GM21528 (cell line): Measurements from ENCODE around the gene PLAGL2.
"Not testable (repeated sequence)": the region's sequence is repeated elsewhere in the genome, so short reads cannot be mapped to it uniquely, and the experiment has no call there.

Experiments
- ATAC-seq: cut with Tn5 transposase; IDR thresholded peaks from one replicate; pipeline ENCODE4 v1.9.1; 2021; ENCODE audit warnings: mild to moderate bottlenecking, moderate library complexity; ENCODE audit not compliant: unreplicated experiment, low FRiP score

Gene PLAGL2

DNA sequence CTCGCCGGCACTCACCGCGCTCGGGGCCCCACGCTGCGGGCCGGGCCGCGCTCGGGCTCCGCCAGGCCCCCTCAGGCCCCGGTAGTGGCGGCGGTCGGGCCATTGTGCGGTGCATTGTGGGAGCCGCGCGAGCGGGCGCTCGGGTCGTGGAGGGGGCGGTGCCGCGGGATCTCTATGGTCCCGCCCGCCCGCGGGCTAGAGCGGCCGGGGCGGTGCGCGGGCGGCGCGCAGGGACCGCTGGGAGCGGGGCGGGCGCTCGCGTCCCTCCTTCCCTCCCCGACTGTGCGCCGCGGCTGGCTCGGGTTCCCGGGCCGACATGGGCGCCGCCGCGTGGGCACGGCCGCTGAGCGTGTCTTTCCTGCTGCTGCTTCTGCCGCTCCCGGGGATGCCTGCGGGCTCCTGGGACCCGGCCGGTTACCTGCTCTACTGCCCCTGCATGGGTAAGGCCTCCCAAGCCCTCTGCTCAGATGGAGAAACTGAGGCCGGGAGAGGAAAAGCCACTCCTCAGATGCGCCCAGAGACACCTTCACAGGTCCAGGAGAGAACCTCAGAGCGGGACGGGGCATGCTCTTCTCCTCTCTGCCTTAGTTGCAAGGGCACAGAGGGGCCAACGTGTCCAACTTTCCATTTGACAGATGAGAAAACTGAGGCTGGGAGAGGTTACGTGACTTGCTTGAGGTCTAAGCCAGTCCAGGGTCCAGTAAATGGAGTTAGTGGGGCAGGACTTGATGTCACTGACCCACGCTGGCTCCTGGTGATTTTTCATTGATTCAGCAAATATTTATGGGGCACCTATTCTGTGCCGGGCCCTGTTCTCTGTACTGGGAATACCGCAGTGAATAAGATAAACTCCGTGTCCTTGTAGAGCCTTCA lies at the start of gene PLAGL2, which contains the start of gene POFUT1:
Gene PLAGL2 (minus strand): TSS at position 118 of the 873 bp plus-strand sequence. CDS start 5,565 bp downstream, outside the sequence.
Gene POFUT1 (plus strand): TSS at position 255 of the 873 bp plus-strand sequence. CDS start 62 bp downstream, at position 317.
- peak; percentile 87 for ATAC-seq

GRCh38 chr20:32252189-32252588 lies 44.6 kb upstream of the PLAGL2 start:
- no peak for ATAC-seq

DNA sequence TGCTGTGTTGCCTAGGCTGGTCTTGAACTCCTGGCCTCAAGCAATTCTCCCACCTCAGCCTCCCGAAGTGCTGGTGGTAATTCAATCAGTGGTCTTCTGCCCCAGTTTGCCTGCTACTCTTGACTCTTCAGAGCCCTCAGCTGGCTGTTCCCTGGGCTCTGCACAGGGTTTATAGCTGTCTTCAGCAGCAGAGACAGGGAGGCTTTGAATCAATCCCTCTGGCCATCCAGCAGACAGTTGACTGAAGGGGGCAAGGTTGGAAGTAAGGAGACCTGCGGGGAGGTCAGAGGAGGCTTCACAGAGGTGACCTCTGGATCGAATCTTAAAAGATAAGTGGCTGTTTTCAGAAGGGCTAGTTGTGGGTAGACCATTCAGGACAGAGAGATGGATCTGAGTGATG lies 43.9 kb upstream of the PLAGL2 start:
- ATAC-seq, result no peak

GRCh38 chr20:32249030-32249738 lies 41.6 kb upstream of the PLAGL2 start:
- ATAC-seq, result no peak

DNA sequence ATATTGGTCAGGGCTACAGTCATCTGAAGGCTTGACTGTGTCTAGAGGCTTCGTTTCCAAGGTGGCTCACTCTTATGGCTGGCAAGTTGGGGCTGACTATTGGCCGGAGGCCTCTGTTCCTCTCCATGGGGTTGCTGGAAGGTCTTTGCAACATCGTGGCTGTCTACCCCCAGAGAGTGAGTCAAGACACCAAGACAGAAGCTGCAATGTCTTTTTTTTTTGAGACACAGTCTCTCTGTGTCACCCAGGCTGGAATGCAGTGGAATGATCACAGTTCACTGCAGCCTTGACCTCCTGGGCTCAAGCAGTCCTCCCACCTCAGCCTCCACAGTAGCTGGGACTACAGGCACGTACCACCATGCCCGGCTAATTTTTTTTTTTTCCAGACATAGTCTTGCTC lies 40.5 kb upstream of the PLAGL2 start:
- ATAC-seq, result no peak

GRCh38 chr20:32246208-32246607 lies 38.7 kb upstream of the PLAGL2 start:
- not testable (repeated sequence) for ATAC-seq

- no peak for ATAC-seq
These were observed 37.4 kb upstream of the PLAGL2 start for GRCh38 chr20:32244959-32245358.

DNA sequence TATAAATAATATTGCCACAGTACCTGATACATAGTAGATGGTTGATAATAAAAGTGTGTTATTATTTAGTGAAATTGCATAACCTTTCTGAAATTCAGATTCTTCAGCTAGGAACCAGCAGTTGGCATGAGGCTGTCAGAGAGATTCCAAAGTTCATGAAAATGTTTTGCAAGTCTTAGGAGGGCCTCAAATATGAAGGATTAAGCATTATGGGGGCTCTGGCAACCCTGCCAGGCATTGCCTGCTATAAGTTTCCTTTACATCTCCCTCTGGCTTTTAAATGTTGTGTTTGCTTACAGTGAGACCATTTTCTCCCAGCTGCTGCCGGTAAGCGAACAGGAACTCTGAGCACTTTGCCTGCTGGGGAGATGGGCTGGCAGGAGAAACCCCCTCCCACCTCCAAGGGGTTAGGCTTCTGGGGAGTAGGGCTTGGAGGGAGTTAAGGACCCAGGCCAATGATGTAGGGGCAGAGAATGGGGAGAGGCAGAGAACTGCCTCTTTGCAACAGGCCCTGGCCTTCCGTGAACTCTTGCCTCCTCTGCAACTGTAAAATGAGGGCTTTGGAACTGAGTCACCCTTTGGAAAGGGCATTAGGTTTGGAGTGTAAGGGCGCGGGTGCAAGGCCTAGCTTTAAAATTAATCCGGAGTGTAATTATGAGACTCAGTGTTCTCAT lies 36.7 kb upstream of the PLAGL2 start:
- ATAC-seq, result no peak

- no peak for ATAC-seq
These were observed 34.3 kb upstream of the PLAGL2 start for GRCh38 chr20:32241807-32242206.

DNA sequence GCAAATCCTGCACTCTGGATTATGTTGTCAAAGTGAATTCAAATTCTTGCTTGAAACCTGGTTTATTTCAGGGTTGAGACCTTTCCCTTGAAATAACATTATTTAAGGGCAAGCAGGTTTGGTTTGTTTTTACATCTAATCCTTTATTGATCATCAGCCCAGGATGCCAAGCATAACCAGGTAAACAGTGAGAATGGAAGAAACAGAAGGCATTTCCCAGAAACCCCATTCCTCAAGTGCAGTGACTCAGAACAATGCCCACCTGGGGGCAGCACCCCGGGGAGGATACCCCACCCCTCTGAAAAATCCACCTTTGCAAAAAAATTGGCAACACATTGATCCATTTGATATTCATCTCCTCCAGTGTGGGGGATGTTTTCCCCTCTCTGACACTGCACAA lies 32.7 kb upstream of the PLAGL2 start:
- ATAC-seq, result no peak

- ATAC-seq, result no peak
These were observed 31.2 kb upstream of the PLAGL2 start for GRCh38 chr20:32238483-32239425.

- ATAC-seq, result no peak
These were observed 29.9 kb upstream of the PLAGL2 start for GRCh38 chr20:32237419-32237818.

- ATAC-seq, result no peak
These were observed 29.3 kb upstream of the PLAGL2 start for GRCh38 chr20:32236819-32237218.

DNA sequence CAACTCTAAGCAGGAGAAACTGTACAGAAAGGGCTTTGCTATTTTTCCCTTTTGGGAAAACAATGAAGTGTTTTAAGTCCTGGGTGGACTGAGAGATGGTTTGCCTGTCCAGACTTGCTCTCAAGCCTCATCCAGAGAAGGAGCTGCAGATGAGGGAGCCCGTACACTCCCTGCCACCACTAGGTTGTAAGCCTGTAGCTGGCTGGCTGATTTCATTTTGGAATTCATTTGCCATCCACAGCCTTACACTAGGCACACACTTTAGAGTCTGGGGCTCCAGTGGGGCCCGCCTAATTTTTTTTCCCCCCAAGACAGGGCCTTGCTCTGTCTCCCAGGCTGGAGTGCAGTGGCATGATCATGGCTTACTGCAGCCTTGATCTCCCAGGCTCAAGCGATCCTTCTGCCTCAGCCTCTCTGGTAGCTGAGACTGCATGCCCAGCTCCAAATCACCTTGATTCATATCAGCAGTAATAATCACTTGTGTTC lies 28.5 kb upstream of the PLAGL2 start:
- ATAC-seq, result no peak

DNA sequence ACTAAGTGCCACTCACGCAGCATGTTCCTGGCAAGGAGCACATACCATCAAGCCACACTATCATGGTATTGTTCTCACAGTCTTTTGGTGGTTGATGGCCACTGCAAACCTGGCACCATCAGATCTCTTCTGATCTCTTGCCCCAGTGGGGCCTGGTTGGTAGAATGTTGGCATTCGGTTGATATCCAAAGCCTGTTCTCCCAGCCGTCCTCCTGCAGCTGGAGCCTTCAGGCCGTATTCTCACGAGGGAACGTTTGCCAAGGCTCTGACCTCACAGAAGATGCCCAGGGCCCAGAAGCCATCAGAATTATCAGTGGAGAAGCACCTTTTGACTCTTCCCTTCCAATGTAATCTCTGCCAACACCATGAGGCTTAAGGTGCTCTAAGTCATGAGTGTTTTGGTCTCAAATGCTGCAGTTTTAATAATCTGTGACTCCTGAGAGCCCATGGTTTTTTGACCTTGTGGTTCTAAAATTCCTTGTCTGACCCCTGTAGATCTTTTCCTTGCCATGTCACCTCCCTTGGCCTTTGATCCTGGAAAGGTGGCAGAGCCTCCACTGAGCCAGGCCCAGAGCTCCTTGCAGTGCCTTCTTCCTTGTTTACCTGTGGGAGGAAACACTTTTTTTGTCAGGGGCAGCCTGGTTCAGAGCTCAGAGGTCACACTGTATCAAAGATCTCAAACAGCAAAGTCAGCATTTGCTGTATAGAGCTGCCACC lies 27.9 kb upstream of the PLAGL2 start:
- ATAC-seq, result no peak

- no peak for ATAC-seq
These were observed 26.7 kb upstream of the PLAGL2 start for GRCh38 chr20:32234135-32234808.

- no peak for ATAC-seq
These were observed 25.7 kb upstream of the PLAGL2 start for GRCh38 chr20:32233286-32233685.

- no peak for ATAC-seq
These were observed 24.9 kb upstream of the PLAGL2 start for GRCh38 chr20:32232326-32232886.
